Small intestine (tissue), 7 donors: ENCODE results near the gene OTUB1. TPM values are rescaled to one million over a fixed set of nuclear protein-coding genes. Genes with fewer than 3 reads are reported as not detected.

Source experiments
- DNase-seq, 2 donors: peaks; one replicate each; pipeline versions ENCODE4 v3.0.0 to v3.0.0-alpha.2; 2013
- FAIRE-seq: peaks from 2 replicates; lab custom pipeline; 2012; peaks lifted over from hg19 to GRCh38; lab: Jason Lieb, UNC
- H3K27ac ChIP-seq, 3 donors: one replicate each; pipeline ENCODE4 v1.5.1; 2013; ENCODE audit warnings: low read length in 2 of 3, mild to moderate bottlenecking in 2 of 3, control low read depth in 1 of 3, inconsistent platforms in 1 of 3, low read depth in 1 of 3, moderate library complexity in 1 of 3
- H3K27me3 ChIP-seq, 3 donors: one replicate each; pipeline ENCODE4 v1.6.1; 2013; ENCODE audit warnings: low read length in 3 of 3, inconsistent platforms in 1 of 3; ENCODE audit not compliant: control insufficient read depth in 3 of 3, insufficient read depth in 3 of 3
- H3K36me3 ChIP-seq, 3 donors: one replicate each; pipeline ENCODE4 v1.6.1; 2013; ENCODE audit warnings: low read length in 3 of 3, inconsistent platforms in 1 of 3, low read depth in 1 of 3, mild to moderate bottlenecking in 1 of 3, moderate library complexity in 1 of 3; ENCODE audit not compliant: control insufficient read depth in 3 of 3, insufficient read depth in 2 of 3
- H3K4me1 ChIP-seq, 3 donors: one replicate each; pipeline ENCODE4 v1.6.1; 2013; ENCODE audit warnings: low read length in 2 of 3, inconsistent platforms in 1 of 3, low read depth in 1 of 3, mild to moderate bottlenecking in 1 of 3, moderate library complexity in 1 of 3; ENCODE audit not compliant: control insufficient read depth in 3 of 3, insufficient read depth in 2 of 3
- H3K4me3 ChIP-seq, 3 donors: one replicate each; pipeline ENCODE4 v1.5.1; 2013; ENCODE audit warnings: low read length in 3 of 3, control low read depth in 1 of 3, inconsistent platforms in 1 of 3, low read depth in 1 of 3, mild to moderate bottlenecking in 1 of 3, moderate library complexity in 1 of 3
- H3K9me3 ChIP-seq, 2 donors: one replicate each; pipeline ENCODE4 v1.6.1; 2013; ENCODE audit warnings: low read depth in 1 of 2, low read length in 1 of 2; ENCODE audit not compliant: control insufficient read depth in 2 of 2, insufficient read depth in 1 of 2
- whole genome bisulfite sequencing, 3 donors: extraction: QIAGEN DNeasy Blood & Tissue Kit; methylation state at CpG; one replicate each; pipeline ENCODE4 v1.1.7; 2013; 5-methylcytosine and 5-hydroxymethylcytosine counted together
- polyA plus RNA-seq, 4 donors: library from polyadenylated mRNA; stranded (reverse) in 3 of 4; unstranded in 1 of 4; fragments of 200-250 nt in 3 of 4; fragments of 120-200 nt in 1 of 4; gene quantifications; one replicate each; pipeline versions ENCODE4 v1.2.1 to v1.2.3, GENCODE V29; 2013
- donor health status: healthy with polysubstance abuse.
- donor health status: control.
- donor health status: control.
- donor health status: Bipolar disorder and iron deficiency.
- donor health status: healthy.

The OTUB1 gene
- polyA plus RNA-seq, 4 donors, result 76.0 to 93.5 (median 82.4) TPM

GRCh38 chr11:64011371-64011770 is 25.1 kb downstream of the OTUB1 start:
- WGBS, 3 donors, result 67 to 82% (median 72%) methylated on average over 8 of the region's 8 CpGs
- peaks cover 0 to 7% (median 0%) of the 10 kb centered on the region in 3 donors for H3K36me3 ChIP-seq
- no peak overlapping the region for H3K4me3 ChIP-seq
- no peak overlapping the region for H3K27ac ChIP-seq
- FAIRE-seq, result no peak
- DNase-seq, result no peak
- peaks cover 0 to 31% (median 0%) of the 10 kb centered on the region in 3 donors for H3K27me3 ChIP-seq
- H3K4me1 ChIP-seq, result peaks cover 0 to 14% (median 2%) of the 10 kb centered on the region in 3 donors
- peaks cover 0 to 11% of the 10 kb centered on the region in 2 donors for H3K9me3 ChIP-seq

DNA sequence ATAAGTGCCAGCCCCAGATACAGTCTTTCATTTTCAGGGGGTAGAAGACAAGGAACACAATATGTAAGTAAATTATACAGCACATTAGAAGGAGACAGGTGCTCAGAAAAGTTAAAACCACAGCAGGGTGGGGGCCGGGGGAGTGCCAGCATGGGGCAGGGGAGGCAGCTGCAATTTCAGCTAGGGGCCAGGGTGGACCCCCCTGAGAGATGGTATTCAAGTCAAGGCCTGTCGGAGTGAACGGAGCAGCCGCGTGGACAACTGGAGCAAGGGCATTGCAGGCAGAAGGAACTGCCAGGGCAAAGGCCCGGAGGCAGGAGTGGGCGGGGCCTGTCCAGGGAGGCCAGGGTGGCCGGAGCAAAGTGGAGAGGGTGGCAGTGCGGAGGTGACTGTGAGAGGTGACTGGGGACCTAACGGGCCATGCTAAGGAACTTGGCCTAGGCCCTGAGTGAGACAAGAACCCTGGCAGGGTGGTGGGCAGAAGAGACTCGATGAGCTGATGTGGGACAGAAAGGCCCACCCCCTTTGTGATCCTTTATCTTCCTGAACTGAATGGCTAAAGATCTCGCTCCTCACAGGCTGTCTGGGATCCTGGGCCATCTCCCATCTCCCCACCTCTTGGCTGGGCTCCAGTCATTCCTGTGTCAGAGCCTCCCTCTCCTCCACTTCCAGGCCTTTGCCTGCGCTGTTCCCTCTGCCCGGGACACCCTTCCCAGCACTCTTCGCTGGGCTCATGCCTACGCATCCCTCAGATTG is 27.1 kb downstream of the OTUB1 start:
- Histone ChIP-seq H3K4me3 (no peak overlapping the region), H3K27ac (no peak overlapping the region), H3K9me3 (peaks cover 0 to 11% of the 10 kb centered on the region in 2 donors), H3K36me3 (peaks cover 0 to 4% (median 0%) of the 10 kb centered on the region in 3 donors), H3K4me1 (no peaks in the 10 kb centered on the region), H3K27me3 (peaks cover 0 to 11% (median 0%) of the 10 kb centered on the region in 3 donors)
- WGBS, 3 donors, result 92 to 97% (median 93%) methylated on average over 15 to 16 of the region's 16 CpGs
- FAIRE-seq (no peak), DNase-seq (no peak)

- no peak for FAIRE-seq
- Histone ChIP-seq H3K4me1 (no peaks in the 10 kb centered on the region), H3K4me3 (no peak overlapping the region), H3K27me3 (peaks cover 0 to 1% (median 0%) of the 10 kb centered on the region in 3 donors), H3K9me3 (peaks cover 0 to 11% of the 10 kb centered on the region in 2 donors), H3K27ac (no peak overlapping the region), H3K36me3 (peaks cover 0 to 3% (median 0%) of the 10 kb centered on the region in 3 donors)
- DNase-seq, result no peak
- 83 to 95% (median 94%) methylated on average over 11 of the region's 11 CpGs for WGBS, 3 donors
Observed at GRCh38 chr11:64014356-64014755, 28.1 kb downstream of the OTUB1 start.

GRCh38 chr11:64015510-64015909 is 29.3 kb downstream of the OTUB1 start:
- FAIRE-seq (no peak), DNase-seq (no peak)
- Histone ChIP-seq H3K36me3 (peaks cover 0 to 2% (median 0%) of the 10 kb centered on the region in 3 donors), H3K4me3 (no peak overlapping the region), H3K27me3 (no peaks in the 10 kb centered on the region), H3K4me1 (no peaks in the 10 kb centered on the region), H3K27ac (no peak overlapping the region), H3K9me3 (peaks cover 0 to 7% of the 10 kb centered on the region in 2 donors)
- 88 to 92% (median 88%) methylated on average over 18 to 20 of the region's 20 CpGs for WGBS, 3 donors

DNA sequence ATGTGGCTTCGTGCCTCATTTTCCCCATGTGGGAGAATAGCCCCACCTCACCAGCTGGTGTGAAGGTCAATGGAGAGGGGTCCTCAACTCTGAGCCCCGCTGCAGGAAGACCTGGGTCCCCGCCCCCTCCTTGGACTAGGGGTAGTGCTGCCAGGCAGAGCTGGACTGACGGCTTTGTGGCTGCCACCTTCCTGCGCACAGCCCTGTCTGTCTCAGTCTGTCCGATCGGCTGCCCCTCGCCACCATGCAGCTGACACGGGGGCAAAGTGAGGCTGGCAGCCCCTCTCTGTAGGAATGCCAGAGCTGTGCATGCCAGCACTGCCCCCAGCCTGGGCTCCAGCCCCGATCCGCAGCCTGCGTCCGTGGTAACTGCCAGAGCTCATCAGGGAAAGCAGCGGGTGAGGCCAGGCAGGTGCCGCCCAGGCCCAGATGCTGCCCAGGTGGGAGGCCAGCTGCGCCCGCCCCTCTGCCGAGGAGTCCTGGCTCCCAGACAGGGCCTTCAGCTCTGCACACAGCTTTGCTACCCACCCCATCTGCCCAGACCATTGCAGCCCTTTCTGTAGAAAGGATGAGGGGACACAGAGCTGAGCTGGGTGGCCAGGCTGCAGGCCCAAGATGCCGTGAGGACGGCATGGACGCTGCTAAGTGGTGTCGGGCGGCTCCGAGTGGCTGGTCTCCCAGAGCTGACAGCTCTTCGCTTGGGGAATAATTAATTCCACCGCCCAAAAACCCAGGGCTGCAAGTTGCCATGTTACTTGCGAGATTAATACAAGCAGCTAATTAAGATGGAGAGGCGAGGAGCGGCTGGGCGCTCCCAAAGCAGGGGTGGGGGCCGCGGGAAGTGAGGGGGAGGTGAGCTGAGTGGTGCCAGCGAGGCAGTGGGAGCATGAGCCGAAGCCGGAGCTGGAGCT is 30.0 kb downstream of the OTUB1 start:
- FAIRE-seq (no peak), DNase-seq (no peak)
- Histone ChIP-seq H3K27me3 (no peaks in the 10 kb centered on the region), H3K9me3 (peaks cover 0 to under 1% of the 10 kb centered on the region in 2 donors), H3K4me3 (no peak overlapping the region), H3K36me3 (peaks cover 0 to 2% (median 0%) of the 10 kb centered on the region in 3 donors), H3K4me1 (no peaks in the 10 kb centered on the region), H3K27ac (no peak overlapping the region)
- 88 to 91% (median 90%) methylated on average over 30 to 35 of the region's 35 CpGs for WGBS, 3 donors

DNA sequence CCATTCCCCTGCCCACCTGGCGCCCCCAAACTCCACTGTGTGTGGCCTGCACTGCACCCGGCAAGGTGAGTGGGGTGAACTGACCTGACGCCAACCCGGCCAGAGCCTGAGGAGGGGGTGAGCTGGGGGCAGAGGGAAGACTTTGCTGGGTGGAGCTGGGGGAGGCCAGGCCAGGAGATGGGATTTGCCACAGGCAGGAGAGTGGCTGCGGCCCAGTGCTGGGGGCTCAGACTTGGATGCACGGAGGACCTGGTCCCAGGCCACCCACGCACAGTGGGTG is 31.6 kb downstream of the OTUB1 start:
- H3K27me3 ChIP-seq, result no peaks in the 10 kb centered on the region
- DNase-seq (no peak), FAIRE-seq (no peak)
- 42 to 88% (median 57%) methylated on average over 6 to 7 of the region's 7 CpGs for whole genome bisulfite sequencing, 3 donors
- H3K27ac ChIP-seq, result no peak overlapping the region
- no peak overlapping the region for H3K4me3 ChIP-seq
- H3K4me1 ChIP-seq, result peaks cover 0 to 2% (median 0%) of the 10 kb centered on the region in 3 donors
- peaks cover 0 to 2% (median 0%) of the 10 kb centered on the region in 3 donors for H3K36me3 ChIP-seq
- H3K9me3 ChIP-seq, result no peaks in the 10 kb centered on the region

- Histone ChIP-seq H3K27ac (no peak overlapping the region), H3K4me3 (no peak overlapping the region), H3K27me3 (no peaks in the 10 kb centered on the region), H3K9me3 (no peaks in the 10 kb centered on the region), H3K36me3 (peaks cover 0 to under 1% (median 0%) of the 10 kb centered on the region in 3 donors), H3K4me1 (peaks cover 0 to 2% (median 0%) of the 10 kb centered on the region in 3 donors)
- 19 to 75% (median 34%) methylated on average over 6 to 8 of the region's 8 CpGs for WGBS, 3 donors
- peak in 1 of 2 donors; percentile 38 for DNase-seq
- no peak for FAIRE-seq
Observed at GRCh38 chr11:64018310-64018709, 32.1 kb downstream of the OTUB1 start.
